IPS-20b (cell line): ENCODE measurements around the gene MKNK1.

Experiments
- H3K27ac ChIP-seq: one replicate; pipeline ENCODE4 v1.5.1; 2013; ENCODE audit warnings: low read length
- H3K27me3 ChIP-seq: 2 replicates; pipeline ENCODE4 v1.6.1; 2013; ENCODE audit warnings: mild to moderate bottlenecking, low read length, inconsistent platforms; ENCODE audit not compliant: insufficient read depth
- H3K36me3 ChIP-seq: 2 replicates; pipeline ENCODE4 v1.6.1; 2013; ENCODE audit warnings: low read depth, mild to moderate bottlenecking, inconsistent platforms, low read length, moderate library complexity; ENCODE audit not compliant: insufficient read depth
- H3K4me1 ChIP-seq: 2 replicates; pipeline ENCODE4 v1.6.1; 2013; ENCODE audit warnings: mild to moderate bottlenecking, control low read depth, inconsistent platforms, low read length, moderate library complexity; ENCODE audit not compliant: insufficient read depth
- H3K4me3 ChIP-seq: 2 replicates; pipeline ENCODE4 v1.5.1; 2013; ENCODE audit warnings: mild to moderate bottlenecking, low read length, inconsistent platforms
- H3K9ac ChIP-seq: 2 replicates; pipeline ENCODE4 v1.6.1; 2013; ENCODE audit warnings: low read depth, mild to moderate bottlenecking, inconsistent platforms, low read length, moderate library complexity
- H3K9me3 ChIP-seq: 2 replicates; pipeline ENCODE4 v1.6.1; 2013; ENCODE audit warnings: mild to moderate bottlenecking, low read depth, low read length, inconsistent platforms; ENCODE audit not compliant: insufficient read depth

MKNK1 gene

DNA sequence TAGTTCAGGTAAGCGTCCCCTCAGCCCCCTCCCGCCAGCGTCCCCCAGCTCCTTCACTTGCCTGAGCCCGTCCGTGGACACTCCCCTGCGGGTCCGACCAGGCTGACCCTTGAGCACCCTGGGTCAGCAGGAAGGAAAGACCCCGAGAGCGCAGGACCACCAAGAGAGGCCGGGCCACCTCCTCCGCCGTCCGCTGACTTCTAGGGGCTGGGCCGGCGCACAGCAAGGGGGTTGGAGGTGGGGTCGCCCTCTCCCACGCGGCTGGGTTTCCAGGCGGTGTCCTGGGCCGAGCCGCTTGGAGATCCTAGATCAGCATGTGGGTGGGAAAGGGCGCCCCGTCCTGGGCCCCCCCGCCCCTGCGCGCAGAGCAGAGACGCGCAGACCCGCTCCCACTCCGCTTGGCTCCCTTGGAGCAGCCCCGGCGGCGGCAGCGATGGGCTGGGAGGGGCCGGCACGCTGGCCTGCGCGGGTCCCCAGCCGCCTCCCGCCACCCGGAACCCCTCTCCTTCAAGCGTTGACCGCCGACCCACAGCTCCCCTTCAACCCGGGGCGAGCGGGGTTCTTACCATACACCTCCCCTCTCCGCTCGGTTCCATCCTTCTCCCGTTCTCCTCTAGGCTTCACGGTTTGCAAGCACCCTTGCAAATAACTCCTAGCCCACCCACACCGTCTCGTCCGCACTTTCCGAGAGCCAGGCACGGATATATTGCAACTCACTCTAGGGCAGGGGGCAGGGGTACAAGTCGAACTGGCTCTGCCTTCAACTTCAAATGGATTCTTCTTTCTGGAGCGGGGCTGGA is 60.1 kb downstream of the MKNK1 start:
- Histone ChIP-seq H3K9me3 (no peaks in the 10 kb centered on the region), H3K36me3 (no peaks in the 10 kb centered on the region), H3K4me1 (no peaks in the 10 kb centered on the region; the same call in 1 of the 2 replicates), H3K9ac (no peak overlapping the region; the same call in 1 of the 2 replicates), H3K27ac (no peak overlapping the region), H3K27me3 (peaks cover 90% of the 10 kb centered on the region), H3K4me3 (peak overlapping the region; percentile 75)

DNA sequence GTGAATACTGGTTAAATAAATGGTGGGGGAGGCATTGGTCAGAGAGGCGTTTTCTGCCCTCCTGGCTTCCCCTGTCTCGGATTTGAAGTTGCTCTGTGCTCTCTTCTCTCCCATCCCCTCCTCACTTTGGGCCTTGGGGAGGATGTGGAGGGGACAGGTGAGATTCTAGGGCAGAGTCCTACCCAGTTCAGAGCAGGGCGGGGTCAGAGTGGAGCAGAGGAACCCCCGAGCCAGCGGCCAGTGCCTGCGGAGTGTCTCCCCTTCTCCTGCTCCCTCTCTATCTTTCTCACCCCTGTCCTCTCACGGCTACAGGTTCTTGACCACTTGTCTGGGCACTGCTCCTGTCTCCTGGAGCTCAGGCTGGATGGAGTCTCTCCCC is 60.7 kb downstream of the MKNK1 start:
- Histone ChIP-seq H3K27ac (no peak overlapping the region), H3K4me3 (peak overlapping the region; percentile 75; the same call in 1 of the 2 replicates), H3K9ac (no peak overlapping the region; the same call in 1 of the 2 replicates)

DNA sequence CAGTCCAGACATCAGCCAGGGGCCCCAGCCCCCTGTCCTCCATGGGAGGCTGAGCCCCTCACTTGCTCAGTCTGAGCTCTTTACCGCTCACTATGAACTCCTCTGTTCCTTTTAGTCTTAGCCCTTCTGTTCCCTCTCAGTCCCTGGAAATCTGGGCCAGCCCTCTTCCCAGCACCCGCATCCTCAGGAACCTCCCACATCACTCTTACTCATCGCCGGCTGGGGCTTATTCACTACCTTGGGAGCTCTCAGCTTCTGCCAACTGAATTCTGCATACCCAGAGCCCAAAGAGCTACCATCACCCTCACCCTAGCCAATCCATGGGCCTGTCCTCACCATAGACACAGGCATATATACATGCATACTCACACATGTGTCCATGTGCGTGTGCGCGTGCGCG is 64.1 kb downstream of the MKNK1 start:
- Histone ChIP-seq H3K27me3 (peaks cover 100% of the 10 kb centered on the region), H3K9ac (no peak overlapping the region), H3K9me3 (no peaks in the 10 kb centered on the region), H3K4me3 (no peak overlapping the region), H3K27ac (no peak overlapping the region), H3K4me1 (no peaks in the 10 kb centered on the region; the same call in 1 of the 2 replicates), H3K36me3 (no peaks in the 10 kb centered on the region)

More for the DNA sequence above, 60.7 kb downstream of the MKNK1 start:
- H3K4me1 ChIP-seq = no peaks in the 10 kb centered on the region; the same call in 1 of the 2 replicates
- H3K27me3 ChIP-seq = peaks cover 96% of the 10 kb centered on the region
- H3K36me3 ChIP-seq = no peaks in the 10 kb centered on the region
- H3K9me3 ChIP-seq = no peaks in the 10 kb centered on the region

DNA sequence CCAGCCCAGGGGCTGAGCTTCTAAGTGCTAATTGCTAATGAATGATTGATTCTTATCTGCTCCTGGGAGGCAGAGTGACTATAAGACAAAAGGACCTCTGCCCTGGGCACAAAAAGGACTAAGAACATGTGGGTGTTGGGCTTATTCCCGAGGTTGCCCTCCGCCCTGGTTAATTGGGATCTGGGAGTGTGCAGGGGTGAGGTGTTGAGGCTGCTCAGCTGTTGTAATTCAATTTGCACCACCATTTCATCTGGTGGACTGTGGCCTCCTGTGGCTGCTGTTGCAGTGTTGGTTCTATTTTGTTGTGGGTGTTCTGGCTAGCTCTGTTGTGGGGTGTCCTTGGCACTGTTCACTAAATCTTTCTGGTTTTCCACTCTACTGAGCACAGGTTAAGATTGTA is 65.9 kb downstream of the MKNK1 start:
- no peak overlapping the region for H3K27ac ChIP-seq
- H3K4me1 ChIP-seq = no peaks in the 10 kb centered on the region; the same call in 1 of the 2 replicates
- no peak overlapping the region for H3K4me3 ChIP-seq
- no peak overlapping the region for H3K9ac ChIP-seq
- H3K36me3 ChIP-seq = no peaks in the 10 kb centered on the region
- H3K27me3 ChIP-seq = peaks cover 100% of the 10 kb centered on the region
- no peaks in the 10 kb centered on the region for H3K9me3 ChIP-seq

DNA sequence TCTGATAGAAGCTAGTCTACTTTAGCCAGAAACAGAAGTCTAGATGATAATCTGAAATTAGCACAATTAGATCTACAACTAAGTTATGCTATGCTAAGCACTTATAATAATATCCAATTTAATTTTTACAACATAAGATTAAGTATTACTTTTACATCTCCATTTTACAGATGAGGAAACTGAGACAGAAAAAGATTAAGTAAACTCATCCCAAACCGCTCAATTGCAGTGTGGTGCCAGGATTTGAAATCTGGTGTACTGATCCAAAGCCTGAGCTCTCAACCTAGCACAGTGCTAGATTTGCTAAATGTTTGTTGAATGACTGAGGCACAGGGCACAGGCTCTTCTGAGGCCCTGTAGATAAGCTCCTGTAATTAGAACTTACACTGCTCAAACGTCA is 66.4 kb downstream of the MKNK1 start:
- Histone ChIP-seq H3K9me3 (no peaks in the 10 kb centered on the region), H3K9ac (no peak overlapping the region), H3K4me1 (no peaks in the 10 kb centered on the region), H3K4me3 (no peak overlapping the region), H3K36me3 (no peaks in the 10 kb centered on the region), H3K27ac (no peak overlapping the region), H3K27me3 (peaks cover 98% of the 10 kb centered on the region)

DNA sequence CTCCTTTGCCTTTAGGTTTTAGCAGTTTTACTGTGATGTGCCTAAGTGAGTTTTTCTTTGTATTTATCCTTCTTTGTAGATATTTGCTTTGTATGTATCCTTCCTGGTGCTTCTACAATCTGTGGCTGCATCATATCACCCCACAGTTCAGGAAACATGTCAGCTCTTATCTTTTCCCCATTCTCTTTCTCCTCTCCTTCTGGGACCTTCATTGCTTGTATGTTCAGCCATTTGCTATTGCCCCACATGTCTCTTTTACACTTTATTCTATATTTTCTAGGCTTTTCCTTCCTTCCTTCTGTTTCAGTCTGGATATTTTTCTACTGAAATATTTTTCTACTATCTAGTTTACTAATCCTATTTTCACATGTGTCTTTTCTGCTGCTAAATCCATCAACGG is 67.5 kb downstream of the MKNK1 start:
- no peaks in the 10 kb centered on the region for H3K36me3 ChIP-seq
- H3K4me3 ChIP-seq = no peak overlapping the region
- H3K27me3 ChIP-seq = peaks cover 98% of the 10 kb centered on the region

DNA sequence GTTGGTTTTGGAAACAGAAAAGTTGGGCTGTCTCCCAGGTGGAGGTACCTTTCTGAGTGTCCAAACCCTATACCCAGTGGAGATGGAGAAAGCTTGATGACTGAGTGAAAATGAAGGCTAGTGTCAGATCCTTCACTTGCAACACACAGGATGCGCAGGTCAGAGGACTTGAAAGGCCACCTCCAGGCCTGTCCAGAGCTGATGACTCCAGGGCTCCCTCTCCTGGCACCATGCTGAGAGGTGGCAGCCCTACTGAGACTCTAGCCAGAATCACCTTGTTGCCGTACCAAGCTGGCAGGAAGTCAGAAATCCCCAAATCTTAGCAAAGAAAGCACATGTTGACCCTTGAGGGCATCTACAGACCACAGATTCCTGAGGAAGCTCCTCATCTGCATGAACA is 69.0 kb downstream of the MKNK1 start:
- Histone ChIP-seq H3K27me3 (peaks cover 98% of the 10 kb centered on the region), H3K36me3 (no peaks in the 10 kb centered on the region), H3K4me3 (no peak overlapping the region), H3K9ac (no peak overlapping the region), H3K9me3 (no peaks in the 10 kb centered on the region), H3K4me1 (0 out of 2 replicates have a peak, but pooled peaks cover 4% of the 10 kb centered on the region), H3K27ac (no peak overlapping the region)

More for the DNA sequence above, 67.5 kb downstream of the MKNK1 start:
- Histone ChIP-seq H3K9ac (no peak overlapping the region), H3K27ac (no peak overlapping the region), H3K4me1 (no peaks in the 10 kb centered on the region), H3K9me3 (no peaks in the 10 kb centered on the region)

DNA sequence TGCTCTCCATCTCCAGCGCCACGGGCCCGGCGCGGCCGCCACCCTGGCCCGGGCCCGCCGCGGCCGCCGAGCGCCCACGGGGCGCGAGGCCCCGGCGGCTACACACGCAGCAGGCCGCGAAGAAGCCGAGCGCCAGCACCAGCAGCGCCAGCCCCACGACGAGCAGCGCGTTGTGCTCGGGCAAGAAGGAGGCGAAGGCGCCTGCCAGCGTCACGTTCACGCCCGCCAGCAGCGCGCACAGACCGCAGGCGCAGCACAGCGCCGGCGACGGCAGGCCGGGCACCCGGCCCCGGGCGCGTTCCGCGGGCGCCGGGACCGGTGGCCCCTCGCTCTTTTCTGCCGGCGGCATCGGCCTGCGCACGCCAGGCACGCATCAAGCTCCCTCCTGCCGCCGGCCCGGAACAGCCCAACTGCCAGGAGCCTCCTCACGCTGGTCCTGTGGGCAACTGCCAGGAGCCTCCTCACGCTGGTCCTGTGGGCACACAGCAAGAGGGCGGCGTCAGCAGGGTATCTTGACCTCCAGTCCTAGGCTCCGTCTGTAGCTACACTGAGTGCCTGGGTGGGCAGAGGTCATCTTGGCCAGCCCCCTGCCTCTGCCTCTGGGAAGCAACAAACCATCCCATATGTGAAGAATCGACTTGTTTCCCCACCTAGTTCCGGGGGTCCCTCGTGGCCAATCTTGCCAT is 70.7 kb downstream of the MKNK1 start:
- Histone ChIP-seq H3K27me3 (peaks cover 98% of the 10 kb centered on the region), H3K36me3 (no peaks in the 10 kb centered on the region), H3K4me1 (0 out of 2 replicates have a peak, but pooled peaks cover 4% of the 10 kb centered on the region), H3K27ac (no peak overlapping the region), H3K4me3 (peak overlapping the region; percentile 55; the same call in 1 of the 2 replicates), H3K9me3 (no peaks in the 10 kb centered on the region), H3K9ac (no peak overlapping the region)

DNA sequence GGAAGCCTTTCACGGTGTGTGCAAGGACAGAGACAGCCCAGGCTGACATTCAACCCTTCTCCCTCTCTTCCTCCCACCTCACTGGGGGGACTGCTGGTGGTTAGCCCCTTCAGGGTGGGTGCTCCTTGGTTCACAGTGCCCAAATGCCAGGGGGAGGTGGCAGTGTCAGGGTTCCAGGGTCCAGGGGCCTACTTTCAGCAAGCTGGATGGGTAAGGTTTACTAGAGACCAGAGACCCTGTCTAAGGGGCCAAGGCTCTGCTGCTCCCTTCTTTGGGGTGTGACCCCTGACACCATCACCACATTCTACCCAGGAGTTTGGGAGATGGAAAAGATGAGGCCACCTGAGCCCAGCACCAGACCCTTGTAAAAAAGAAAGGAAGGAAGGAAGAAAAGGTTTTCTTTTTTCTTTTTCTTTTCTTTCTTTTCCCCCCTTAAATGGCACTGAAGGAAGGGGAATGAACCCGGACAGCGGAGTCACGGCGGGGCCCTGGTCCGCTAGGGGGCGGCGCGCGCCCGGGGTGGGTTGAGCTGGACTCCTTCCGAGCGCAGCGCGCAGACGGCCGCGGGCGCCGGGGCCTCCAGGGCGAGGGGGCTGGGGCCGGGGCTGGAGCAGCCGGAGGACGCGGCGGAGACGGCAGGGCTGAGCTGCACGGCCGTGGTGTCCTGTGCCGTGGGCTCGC is 71.4 kb downstream of the MKNK1 start:
- Histone ChIP-seq H3K27me3 (peaks cover 98% of the 10 kb centered on the region), H3K4me1 (0 out of 2 replicates have a peak, but pooled peaks cover 4% of the 10 kb centered on the region), H3K9ac (no peak overlapping the region), H3K36me3 (no peaks in the 10 kb centered on the region), H3K27ac (no peak overlapping the region), H3K4me3 (peak overlapping the region; percentile 15; the same call in 1 of the 2 replicates), H3K9me3 (no peaks in the 10 kb centered on the region)

DNA sequence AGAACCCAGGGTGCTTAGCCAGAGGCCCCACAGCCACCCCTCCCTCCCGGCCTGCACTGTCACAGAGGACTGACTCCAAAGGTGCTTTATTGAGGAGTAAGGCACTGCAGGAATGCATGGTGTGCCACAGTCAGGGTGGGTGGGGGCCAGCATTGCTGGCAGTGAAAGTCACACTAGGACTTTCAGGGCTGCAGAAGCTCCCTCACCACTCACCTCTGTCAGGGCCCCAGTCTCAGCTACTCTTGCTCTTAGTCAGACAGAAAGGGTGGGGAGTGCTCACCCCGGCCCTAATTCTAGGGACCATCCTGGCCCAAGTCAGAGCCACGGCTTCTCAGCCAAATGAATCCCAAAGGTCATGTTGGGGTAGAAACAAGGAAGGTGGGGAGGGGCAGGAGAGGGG is 72.0 kb downstream of the MKNK1 start:
- Histone ChIP-seq H3K9me3 (no peaks in the 10 kb centered on the region), H3K4me3 (no peak overlapping the region), H3K27me3 (peaks cover 98% of the 10 kb centered on the region), H3K36me3 (no peaks in the 10 kb centered on the region), H3K9ac (no peak overlapping the region), H3K27ac (no peak overlapping the region), H3K4me1 (0 out of 2 replicates have a peak, but pooled peaks cover 4% of the 10 kb centered on the region)

DNA sequence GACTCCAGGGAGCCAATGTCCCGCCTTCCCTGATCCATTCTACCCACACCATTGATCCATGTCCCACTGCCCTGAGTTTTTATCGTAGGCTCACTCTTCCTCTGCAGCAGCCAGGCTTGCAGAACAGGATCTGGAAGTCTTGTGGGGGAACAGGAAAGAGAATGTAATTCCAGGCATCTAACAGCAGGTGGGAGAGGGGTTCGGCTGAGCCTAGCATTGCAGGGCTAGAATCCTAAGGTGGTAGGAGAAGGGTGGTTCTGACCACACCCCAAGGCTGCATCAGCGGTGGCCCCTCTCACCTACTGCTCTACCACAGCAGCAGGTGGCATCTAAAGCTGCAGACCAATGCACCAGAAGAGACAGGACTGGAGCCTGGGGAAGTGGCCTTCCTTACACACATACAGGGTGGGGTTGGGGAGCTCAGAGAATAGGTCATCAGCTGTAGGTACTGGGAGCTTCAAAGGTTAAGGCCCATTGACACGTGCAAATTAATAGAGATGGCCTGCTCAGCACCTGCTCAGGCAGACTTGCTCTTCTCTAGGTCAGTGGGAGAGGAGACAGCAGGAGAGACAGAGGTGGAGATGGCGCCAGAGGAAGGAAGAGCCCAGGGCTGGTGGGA is 73.2 kb downstream of the MKNK1 start:
- Histone ChIP-seq H3K27ac (no peak overlapping the region), H3K9me3 (no peaks in the 10 kb centered on the region), H3K4me3 (no peak overlapping the region), H3K27me3 (peaks cover 98% of the 10 kb centered on the region), H3K9ac (no peak overlapping the region), H3K4me1 (peaks cover 10% of the 10 kb centered on the region; the same call in 1 of the 2 replicates), H3K36me3 (no peaks in the 10 kb centered on the region)
